Activated CD8-positive, alpha-beta memory T cell treated with anti-CD3 and anti-CD28 coated beads for 4 hours (primary cell): ENCODE measurements around the gene FLOT1.

Experiments used
- DNase-seq, 2 donors: peaks; one replicate each; pipeline ENCODE4 v3.0.0-alpha.2; 2020; ENCODE audit warnings: low read depth in 2 of 2

FLOT1 gene

GRCh38 chr6:30742316-30743098 lies at the start of gene FLOT1:
Gene FLOT1, minus strand, starts transcription at chr6:30742687. Its CDS starts 498 bp downstream, at chr6:30742189.
- DNase-seq = peak; percentile 90

DNA sequence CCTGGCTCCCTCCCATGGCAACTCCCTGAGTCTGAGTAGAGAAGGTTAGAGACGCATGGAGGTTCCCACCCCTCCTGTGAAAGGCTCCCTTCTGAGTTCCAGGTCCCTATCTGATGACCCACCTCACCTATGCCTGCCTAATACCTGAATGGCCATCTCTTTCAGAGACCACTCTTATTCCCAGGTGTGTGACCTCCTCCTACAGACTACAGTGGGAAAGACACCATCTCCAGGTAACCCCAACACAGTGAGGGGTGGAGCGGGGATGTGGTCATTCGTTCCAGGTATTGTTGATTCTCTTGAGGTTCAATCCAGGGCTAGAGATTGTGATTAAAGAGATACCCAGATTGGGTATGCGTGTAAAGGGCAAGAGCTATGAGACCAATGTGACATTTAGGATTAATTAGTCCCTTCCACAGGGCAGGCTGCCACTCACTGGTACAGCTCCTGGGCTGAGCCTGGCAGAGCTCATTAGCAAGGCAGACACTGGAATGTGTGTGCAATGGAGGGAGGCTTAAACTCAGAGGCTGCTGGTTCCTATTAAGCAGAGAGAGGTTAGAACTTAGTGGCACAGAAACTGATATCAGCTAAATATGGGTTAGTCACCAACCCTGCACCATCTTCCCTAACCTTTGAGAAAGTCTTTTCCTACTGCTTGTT lies 48.4 kb upstream of the FLOT1 start:
- no peak for DNase-seq

DNA sequence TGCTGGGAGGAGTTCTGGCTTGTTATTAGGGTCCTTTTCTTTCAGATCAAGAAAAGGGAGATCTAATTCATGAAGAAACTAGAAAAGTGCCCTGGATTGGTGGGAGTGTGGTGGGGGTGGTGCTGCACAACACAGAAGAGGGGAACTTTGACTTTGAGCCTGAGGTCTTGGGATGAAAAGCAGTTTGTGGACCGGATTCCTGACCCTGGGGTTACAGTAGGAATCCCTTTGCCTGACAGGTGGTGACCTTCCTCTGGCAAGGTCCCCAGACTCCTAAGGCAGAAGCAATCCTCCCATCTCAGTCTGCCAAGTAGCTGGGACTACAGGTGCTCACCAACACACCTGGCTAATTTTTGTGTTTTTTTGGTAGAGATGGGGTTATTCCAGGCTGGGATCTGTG lies 47.1 kb upstream of the FLOT1 start:
- DNase-seq = no peak

- DNase-seq = no peak
These were observed 45.5 kb upstream of the FLOT1 start for GRCh38 chr6:30787954-30788353.

GRCh38 chr6:30782425-30783014 lies 40.0 kb upstream of the FLOT1 start:
- DNase-seq = no peak

GRCh38 chr6:30781743-30782424 lies 39.4 kb upstream of the FLOT1 start:
- no peak for DNase-seq

- no peak for DNase-seq
These were observed 38.9 kb upstream of the FLOT1 start for GRCh38 chr6:30781395-30781742.

GRCh38 chr6:30780642-30780920 lies 38.1 kb upstream of the FLOT1 start:
- no peak for DNase-seq

GRCh38 chr6:30779850-30780641 lies 37.6 kb upstream of the FLOT1 start:
- DNase-seq = no peak

- no peak for DNase-seq
These were observed 35.6 kb upstream of the FLOT1 start for GRCh38 chr6:30778001-30778635.

DNA sequence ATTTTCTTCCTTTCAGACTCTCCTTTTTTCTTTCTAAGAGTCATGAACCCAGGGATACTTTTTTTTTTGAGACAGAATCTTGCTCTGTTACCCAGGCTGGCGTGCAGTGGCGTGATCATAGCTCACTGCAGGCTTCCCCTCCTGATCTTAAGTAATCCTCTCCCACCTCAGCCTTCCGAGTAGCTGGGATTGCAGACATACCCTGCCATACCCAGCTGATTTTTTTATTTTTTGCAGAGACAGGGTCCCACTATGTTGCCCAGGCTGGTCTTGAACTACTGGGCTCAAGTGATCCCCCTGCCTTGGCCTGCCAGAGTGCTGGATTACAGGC lies 34.6 kb upstream of the FLOT1 start:
- DNase-seq = no peak

DNA sequence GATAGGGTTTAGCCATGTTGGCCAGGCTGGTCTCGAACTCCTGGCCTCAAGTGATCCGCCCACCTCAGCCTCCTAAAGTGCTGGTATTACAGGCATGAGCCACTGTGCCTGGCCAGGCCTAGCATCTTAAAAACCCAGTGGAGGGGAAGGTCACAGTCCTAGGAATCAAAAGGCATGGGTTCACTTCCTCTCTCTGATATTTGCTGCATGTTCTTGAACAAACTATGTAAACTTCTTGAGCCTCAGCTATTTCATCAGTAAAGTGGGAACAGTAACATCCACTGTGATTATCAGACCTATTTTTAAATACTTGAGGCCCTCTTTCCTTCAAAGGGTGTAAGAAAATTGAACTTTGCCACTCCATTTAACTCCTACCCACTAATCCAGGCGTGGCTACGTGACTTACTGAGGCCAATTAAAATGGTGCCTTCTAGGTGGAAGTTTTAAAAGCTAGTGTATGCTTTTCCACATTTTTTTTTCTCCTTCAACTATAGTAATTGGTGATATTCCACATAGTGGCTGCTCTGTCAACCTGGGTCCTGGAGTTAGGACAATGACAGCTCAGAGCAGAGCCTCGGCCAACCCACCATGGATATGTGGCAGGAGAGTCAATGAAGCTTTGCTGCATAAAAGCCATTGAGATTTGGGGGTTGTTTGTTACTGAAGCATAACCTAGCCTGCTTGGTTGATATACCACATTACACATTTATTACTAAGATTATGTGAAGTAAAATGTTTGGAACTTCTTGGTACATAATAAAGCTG lies 34.1 kb upstream of the FLOT1 start:
- no peak for DNase-seq

DNA sequence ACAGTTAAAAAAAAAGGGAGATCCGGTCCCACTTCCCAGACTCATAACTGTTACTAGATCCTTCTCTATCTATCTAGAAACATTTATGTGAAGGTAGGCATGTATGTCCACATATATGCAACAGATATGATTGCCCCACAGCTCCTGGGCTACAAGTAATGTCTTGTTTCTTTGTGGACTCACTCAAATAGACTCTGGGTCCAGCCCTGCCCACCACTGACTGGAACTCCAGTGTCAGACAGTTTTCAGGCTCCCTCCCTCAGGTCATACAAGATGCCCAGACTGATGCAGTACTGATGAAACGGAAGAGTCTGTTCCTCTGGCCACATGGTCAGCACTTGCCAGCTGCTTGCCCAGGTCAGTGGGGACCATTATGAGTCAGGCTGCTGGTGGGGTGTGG lies 32.6 kb upstream of the FLOT1 start:
- no peak for DNase-seq

DNA sequence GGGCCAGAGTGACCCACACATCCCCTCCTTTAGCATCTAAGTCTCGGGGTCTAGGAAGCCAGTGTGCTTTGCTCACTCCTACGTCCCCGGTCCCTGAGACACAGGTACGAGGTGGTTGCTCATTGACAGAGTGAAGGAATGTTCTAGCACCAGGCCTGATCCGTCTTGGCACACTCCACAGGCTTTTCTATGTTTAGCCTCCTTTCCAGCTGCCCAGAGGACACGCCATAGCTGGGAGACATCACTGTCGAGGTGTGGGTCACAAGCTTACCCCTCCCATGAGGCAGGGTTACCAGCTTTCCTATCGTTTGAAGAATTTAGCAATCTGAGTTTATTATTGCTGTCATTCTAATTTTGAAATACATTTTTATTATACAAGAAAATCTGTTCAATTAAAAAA lies 32.2 kb upstream of the FLOT1 start:
- DNase-seq = no peak

DNA sequence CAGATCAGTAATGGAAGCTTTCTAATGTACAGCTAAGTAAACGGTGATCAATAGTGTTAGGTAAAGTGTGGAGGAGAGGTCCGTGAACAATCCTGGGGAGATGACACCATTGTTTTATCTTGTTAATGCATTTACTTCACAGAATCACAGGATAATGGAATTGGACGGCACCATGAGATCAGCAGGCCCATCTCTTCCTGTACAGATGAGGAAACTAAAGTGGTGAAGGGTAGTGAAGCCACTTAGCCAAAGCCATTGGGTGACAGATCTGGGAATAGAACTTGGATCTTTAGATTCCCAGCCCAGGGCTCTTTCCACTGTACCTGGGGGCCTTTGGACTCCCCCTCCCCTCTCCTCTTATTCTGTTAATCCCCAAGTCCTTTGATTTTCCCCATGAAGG lies 28.1 kb upstream of the FLOT1 start:
- no peak for DNase-seq

- DNase-seq = no peak
These were observed 27.5 kb upstream of the FLOT1 start for GRCh38 chr6:30769853-30770524.

DNA sequence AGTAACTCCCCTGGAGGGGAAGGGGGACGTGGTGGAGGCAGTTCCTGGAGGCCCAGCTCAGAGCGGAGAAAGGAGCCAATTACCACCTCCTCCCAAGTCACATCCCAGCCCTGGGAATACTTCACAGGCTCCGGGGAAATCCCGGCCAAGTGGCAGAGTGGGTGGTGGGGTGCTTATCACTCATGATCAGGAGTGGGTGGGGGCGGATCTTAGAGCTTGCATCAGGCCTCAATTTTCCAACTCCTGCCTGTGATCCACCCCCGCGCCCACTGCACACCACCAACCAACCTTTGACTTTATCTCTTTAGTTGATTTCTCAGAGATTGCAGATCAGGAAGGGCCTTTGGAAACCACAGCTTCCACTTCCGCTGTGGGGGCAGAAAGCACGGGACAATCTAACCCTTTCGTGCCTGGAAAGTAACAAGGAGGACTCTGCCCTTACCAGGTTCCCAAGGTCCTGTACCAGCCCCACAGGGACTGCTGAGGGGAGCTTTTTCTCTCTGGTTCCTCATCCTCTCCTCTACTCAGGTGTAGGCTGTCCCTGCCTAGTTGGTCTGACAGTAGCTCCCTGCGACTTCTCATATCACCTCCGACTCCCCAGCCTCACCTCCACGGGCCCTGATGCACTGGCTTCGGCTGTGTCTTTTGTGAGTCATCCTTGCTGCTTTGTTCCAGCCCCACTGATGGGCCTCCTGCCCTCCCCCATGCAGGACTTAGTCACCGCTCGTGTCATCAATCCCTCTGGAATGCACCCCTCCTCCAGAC lies 26.8 kb upstream of the FLOT1 start:
- DNase-seq = peak; percentile 65 to 86

- DNase-seq = no peak
These were observed 26.2 kb upstream of the FLOT1 start for GRCh38 chr6:30768634-30769087.

DNA sequence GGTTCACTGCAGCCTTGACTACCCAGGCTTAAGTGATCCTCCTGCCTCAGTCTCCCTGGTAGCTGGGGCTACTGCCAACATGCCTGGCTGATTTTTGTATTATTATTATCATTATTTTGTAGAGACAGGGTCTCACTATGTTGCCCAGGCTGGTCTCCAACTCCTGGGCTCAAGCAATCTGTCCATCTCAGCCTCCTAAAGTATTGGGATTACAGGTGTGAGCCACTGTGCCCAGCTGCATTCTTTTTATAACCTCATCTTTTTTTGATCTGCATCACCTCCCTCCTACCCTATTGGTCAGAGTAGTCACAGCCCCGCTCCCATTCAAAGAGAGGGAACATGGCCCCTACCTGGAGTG lies 25.4 kb upstream of the FLOT1 start:
- no peak for DNase-seq
